Panc1 (cell line): ENCODE measurements around the gene DOLK. TPM values are rescaled to one million over a fixed set of nuclear protein-coding genes. Genes with fewer than 3 reads are reported as not detected.

Source experiments
- ATAC-seq: fragments of 200-7000 bp; cut with Tn5 transposase; 2 replicates; pipeline ENCODE4 v1.9.1; 2020; ENCODE audit warnings: mild to moderate bottlenecking, moderate library complexity
- BruUV-seq: library from RNA; stranded (reverse); fragments of 400-500 nt; replicated peaks from 2 replicates; lab custom pipeline; 2021; lab: Mats Ljungman, UMichigan
- CTCF ChIA-PET: fragments of 300-600 bp; sonication (Branson Sonifier 250); formaldehyde crosslinking; loops from one replicate; lab custom pipeline; 2022; ENCODE audit warnings: antibody characterized with exemption; lab: Charles Lee
- POLR2A ChIA-PET: fragments of 300-600 bp; sonication (Branson Sonifier 250); formaldehyde crosslinking; loops from one replicate; lab custom pipeline; 2022; ENCODE audit warnings: antibody characterized with exemption; lab: Charles Lee
- DNase-seq: peaks from one replicate; pipeline ENCODE4 v3.0.0-alpha.2; 2010; ENCODE audit warnings: low read depth, low spot score
- H3K27ac ChIP-seq: 2 replicates; pipeline ENCODE4 v1.5.1; 2011; ENCODE audit warnings: mild to moderate bottlenecking, low read length, inconsistent platforms
- H3K27me3 ChIP-seq: fragments of 200-500 bp; sonication (Bioruptor generic); 2 replicates; pipeline ENCODE4 v1.6.0; 2014; ENCODE audit warnings: low read length, inconsistent platforms; ENCODE audit not compliant: control insufficient read depth, insufficient read depth
- H3K36me3 ChIP-seq: fragments of 200-500 bp; sonication (Bioruptor generic); 2 replicates; pipeline ENCODE4 v1.5.1; 2014; ENCODE audit warnings: inconsistent platforms, mild to moderate bottlenecking, low read length, moderate library complexity; ENCODE audit not compliant: control insufficient read depth, insufficient read depth
- H3K4me1 ChIP-seq: 2 replicates; pipeline ENCODE4 v1.5.1; 2011; ENCODE audit warnings: inconsistent platforms, mild to moderate bottlenecking, low read length, moderate library complexity; ENCODE audit not compliant: control insufficient read depth, insufficient read depth
- H3K4me3 ChIP-seq, 2 experiments: 2 replicates each; pipeline ENCODE4 v1.5.1; 2011 to 2012; ENCODE audit warnings: low read depth in 2 of 2, low read length in 2 of 2, mild to moderate bottlenecking in 2 of 2, inconsistent platforms in 1 of 2, moderate library complexity in 1 of 2
- H3K9me3 ChIP-seq: fragments of 200-500 bp; sonication (Bioruptor generic); 2 replicates; pipeline ENCODE4 v1.5.1; 2014; ENCODE audit warnings: low read depth, mild to moderate bottlenecking, inconsistent platforms, low read length, moderate library complexity; ENCODE audit not compliant: control insufficient read depth, insufficient read depth
- CTCF ChIP-seq: fragments of 450-650 bp; IDR thresholded peaks from 2 replicates; pipeline ENCODE4 v1.5.1; 2017; ENCODE audit warnings: mild to moderate bottlenecking
- POLR2AphosphoS5 ChIP-seq: IDR thresholded peaks from 2 replicates; pipeline ENCODE4 v1.6.1; 2012; ENCODE audit warnings: mild to moderate bottlenecking, low read depth, low read length, moderate library complexity
- REST ChIP-seq, 2 experiments: IDR thresholded peaks; 2 replicates each; pipeline ENCODE4 v1.6.1; 2011 to 2012; ENCODE audit warnings: low read depth in 2 of 2, control low read depth in 1 of 2, low read length in 1 of 2, mild to moderate bottlenecking in 1 of 2, moderate library complexity in 1 of 2; ENCODE audit not compliant: insufficient read depth in 1 of 2
- SIN3A ChIP-seq: IDR thresholded peaks from 2 replicates; pipeline ENCODE4 v1.6.1; 2012; ENCODE audit warnings: low read depth, mild to moderate bottlenecking, low read length, moderate library complexity, borderline replicate concordance; ENCODE audit not compliant: insufficient read depth
- TCF7L2 ChIP-seq: IDR thresholded peaks from 2 replicates; pipeline ENCODE4 v1.6.1; 2011; ENCODE audit warnings: mild to moderate bottlenecking, low read depth, low read length, inconsistent platforms
- in situ Hi-C: cut with HindIII; loops from 2 replicates; pipeline ENCODE4 v1.10.0; 2016; ENCODE audit warnings: low sequenced_read_pairs, low pct_unique_long_range_greater_than_20kb
- intact Hi-C: fragments of 100-400 bp; cut with micrococcal nuclease; formaldehyde crosslinking; loops from one replicate; pipeline ENCODE4 v1.10.0; 2022; ENCODE audit not compliant: unreplicated experiment
- total RNA-seq: library from RNA; stranded (reverse); gene quantifications from one replicate; pipeline ENCODE4 v1.2.1, GENCODE V29; 2021; ENCODE audit not compliant: unreplicated experiment

Gene DOLK
- total RNA-seq, 1 experiment from 2014 or later: 20.0 TPM

- no peaks in the 10 kb centered on the region for H3K4me1 ChIP-seq
- H3K36me3 ChIP-seq: peaks cover 16% of the 10 kb centered on the region
- no peaks in the 10 kb centered on the region for H3K9me3 ChIP-seq
- intact Hi-C loops (no loop called here), in situ Hi-C loops (no loop called here)
- no peak for TF ChIP-seq TCF7L2
- no peak for TF ChIP-seq CTCF
- TF ChIP-seq POLR2AphosphoS5: no peak
- TF ChIP-seq SIN3A: no peak
- TF ChIP-seq REST (IDR thresholded peaks at IDR 0.05; ENCODE audit: insufficient read depth in 1 of 2, low read depth in 2 of 2, low read length in 1 of 2): no peak
- no peak for DNase-seq
- H3K27me3 ChIP-seq: no peaks in the 10 kb centered on the region
- H3K27ac ChIP-seq: no peak overlapping the region
- POLR2A ChIA-PET: no interaction called here
- ATAC-seq: no peak
- CTCF ChIA-PET: no interaction called here
- no TSS peak for BruUV-seq
- no peak overlapping the region for H3K4me3 ChIP-seq
Measured at GRCh38 chr9:128986671-128987070, 39.3 kb upstream of the DOLK start.

- Histone ChIP-seq H3K4me1 (no peaks in the 10 kb centered on the region), H3K9me3 (no peaks in the 10 kb centered on the region), H3K27ac (no peak overlapping the region), H3K27me3 (no peaks in the 10 kb centered on the region), H3K4me3 (no peak overlapping the region), H3K36me3 (peaks cover 30% of the 10 kb centered on the region)
- ATAC-seq: no peak
- in situ Hi-C loops: no loop called here
- TF ChIP-seq CTCF (no peak), POLR2AphosphoS5 (no peak), TCF7L2 (no peak), SIN3A (no peak), REST (IDR thresholded peaks at IDR 0.05; ENCODE audit: insufficient read depth in 1 of 2, low read depth in 2 of 2, low read length in 1 of 2) (no peak)
- DNase-seq: no peak
- ChIA-PET CTCF (no interaction called here), POLR2A (no interaction called here)
- intact Hi-C loops: no loop called here
- no TSS peak for BruUV-seq
Measured at GRCh38 chr9:128983536-128983935, 36.1 kb upstream of the DOLK start.
